Neural crest cell (in vitro differentiated cells): ENCODE results near the gene SARDH. TPM values are rescaled to one million over a fixed set of nuclear protein-coding genes. Genes with fewer than 3 reads are reported as not detected.

ENCODE experiments used
- DNase-seq: peaks from one replicate; pipeline ENCODE4 v3.0.0; 2021; ENCODE audit warnings: low read depth, mixed read lengths, low spot score
- H3K27ac Mint-ChIP-seq: one replicate; pipeline ENCODE4 v1.8.0; 2021; ENCODE audit warnings: mild to moderate bottlenecking, mixed read lengths; ENCODE audit not compliant: unreplicated experiment
- H3K27me3 Mint-ChIP-seq: 2 replicates; pipeline ENCODE4 v1.8.0; 2021; ENCODE audit warnings: low read depth, mild to moderate bottlenecking, mixed read lengths
- H3K36me3 Mint-ChIP-seq: 2 replicates; pipeline ENCODE4 v1.8.0; 2021; ENCODE audit warnings: low read depth, mild to moderate bottlenecking, mixed read lengths
- H3K4me1 Mint-ChIP-seq: 2 replicates; pipeline ENCODE4 v1.8.0; 2021; ENCODE audit warnings: mixed read lengths
- H3K4me3 Mint-ChIP-seq: one replicate; pipeline ENCODE4 v1.8.0; 2021; ENCODE audit warnings: mild to moderate bottlenecking, mixed read lengths
- H3K9me3 Mint-ChIP-seq: 2 replicates; pipeline ENCODE4 v1.8.0; 2021; ENCODE audit warnings: mixed read lengths
- CTCF ChIP-seq: fragments of 200-600 bp; sonication (generic); conservative IDR thresholded peaks from 2 replicates; pipeline ENCODE4 v1.5.0; 2021; ENCODE audit warnings: antibody characterized with exemption, mild to moderate bottlenecking
- total RNA-seq: library from RNA; stranded (reverse); gene quantifications from 2 replicates; pipeline ENCODE4 v1.2.1, GENCODE V29; 2021

SARDH gene
- total RNA-seq, 1 donor from 2014 or later = 4.5 TPM

DNA sequence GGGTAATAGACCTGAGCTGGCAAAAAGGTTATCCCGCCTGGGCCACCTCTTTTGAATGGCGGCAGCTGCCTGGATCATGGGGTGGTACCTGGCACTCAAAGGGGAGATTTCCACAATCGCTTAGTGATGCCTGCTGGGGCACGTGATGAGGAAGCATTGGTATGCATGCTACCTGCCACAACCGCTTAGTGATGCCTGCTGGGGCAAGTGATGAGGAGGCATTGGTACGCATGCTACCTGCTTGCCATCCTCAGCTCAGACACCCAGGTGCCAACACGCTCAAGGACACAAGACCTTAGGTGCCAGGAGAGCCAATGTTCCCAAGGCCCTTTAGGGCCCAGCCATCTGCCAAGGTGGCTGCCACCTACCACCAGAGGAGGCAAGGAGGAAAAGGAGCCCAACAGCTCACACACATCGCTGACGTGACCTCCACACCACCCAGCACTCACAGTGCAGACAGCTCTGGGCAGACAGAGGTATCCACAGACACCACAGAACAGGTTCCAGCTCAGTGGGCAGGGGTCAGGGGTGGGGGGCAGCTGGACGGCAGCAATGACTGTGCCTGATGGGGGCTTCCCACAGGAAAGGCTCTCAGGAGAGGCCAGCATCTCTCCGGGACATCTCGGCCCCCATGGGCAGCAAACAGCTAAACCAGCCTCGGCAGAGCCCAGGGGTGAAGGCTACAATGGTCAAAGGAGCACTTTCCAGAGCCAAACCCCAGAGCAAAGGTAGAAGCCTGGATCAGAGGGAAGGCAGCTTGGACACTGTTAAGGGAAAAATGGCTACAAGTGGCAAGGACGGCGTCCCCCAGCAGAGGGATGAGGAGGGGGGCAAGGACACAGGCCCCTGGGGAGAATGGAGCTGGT, 43.0 kb upstream of the SARDH start:
- peaks cover 4% of the 10 kb centered on the region for H3K36me3 Mint-ChIP-seq
- no peak overlapping the region for H3K27ac Mint-ChIP-seq
- DNase-seq = no peak
- TF ChIP-seq CTCF = no peak
- H3K9me3 Mint-ChIP-seq = no peaks in the 10 kb centered on the region
- no peak overlapping the region for H3K4me3 Mint-ChIP-seq
- H3K4me1 Mint-ChIP-seq = no peaks in the 10 kb centered on the region
- H3K27me3 Mint-ChIP-seq = no peaks in the 10 kb centered on the region

DNA sequence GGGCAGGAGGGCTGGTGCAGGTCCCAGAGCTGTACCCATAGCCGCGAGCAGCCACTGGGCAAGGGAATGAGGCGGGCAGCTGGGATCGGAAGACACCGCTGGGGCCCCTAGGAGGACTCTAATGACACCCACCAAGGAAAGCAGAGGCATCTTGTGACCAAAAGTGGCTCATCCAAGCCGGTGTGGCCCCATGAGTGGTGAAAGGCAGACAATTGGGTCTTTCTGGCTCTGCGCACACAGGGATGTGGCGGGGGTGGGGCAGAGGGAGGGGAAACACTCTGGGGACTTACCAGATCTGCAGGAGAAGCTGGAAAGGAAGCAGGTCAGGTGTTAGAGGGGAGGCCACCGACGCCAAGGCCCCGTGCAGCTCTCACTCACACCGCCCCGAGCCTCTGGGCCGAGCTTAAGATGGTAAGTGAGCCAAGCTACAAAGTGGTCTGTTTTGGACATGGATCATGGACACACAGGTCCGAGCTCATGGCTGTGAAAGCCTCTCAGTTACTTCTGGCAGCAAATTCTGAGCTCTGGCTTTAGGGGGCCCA, 42.3 kb upstream of the SARDH start:
- Mint-ChIP-seq H3K9me3 (no peaks in the 10 kb centered on the region), H3K27ac (peak overlapping the region; percentile 35), H3K4me1 (no peaks in the 10 kb centered on the region), H3K4me3 (no peak overlapping the region), H3K27me3 (no peaks in the 10 kb centered on the region), H3K36me3 (no peaks in the 10 kb centered on the region)
- no peak for DNase-seq
- TF ChIP-seq CTCF = no peak

- Mint-ChIP-seq H3K27me3 (no peaks in the 10 kb centered on the region), H3K9me3 (no peaks in the 10 kb centered on the region), H3K4me3 (peak overlapping the region; percentile 23), H3K27ac (peak overlapping the region; percentile 35), H3K4me1 (no peaks in the 10 kb centered on the region), H3K36me3 (no peaks in the 10 kb centered on the region)
- no peak for TF ChIP-seq CTCF
- no peak for DNase-seq
Observed at GRCh38 chr9:133779516-133780403, 41.6 kb upstream of the SARDH start.

GRCh38 chr9:133779081-133779480, 40.9 kb upstream of the SARDH start:
- Mint-ChIP-seq H3K27ac (no peak overlapping the region), H3K9me3 (no peaks in the 10 kb centered on the region), H3K4me3 (no peak overlapping the region), H3K27me3 (no peaks in the 10 kb centered on the region), H3K4me1 (no peaks in the 10 kb centered on the region), H3K36me3 (no peaks in the 10 kb centered on the region)
- DNase-seq = no peak
- TF ChIP-seq CTCF = no peak

- H3K36me3 Mint-ChIP-seq = no peaks in the 10 kb centered on the region
- H3K4me3 Mint-ChIP-seq = no peak overlapping the region
- no peak overlapping the region for H3K27ac Mint-ChIP-seq
- H3K27me3 Mint-ChIP-seq = no peaks in the 10 kb centered on the region
- H3K9me3 Mint-ChIP-seq = no peaks in the 10 kb centered on the region
- no peak for TF ChIP-seq CTCF
- DNase-seq = no peak
- no peaks in the 10 kb centered on the region for H3K4me1 Mint-ChIP-seq
Observed at GRCh38 chr9:133778336-133779013, 40.3 kb upstream of the SARDH start.
